WERI-Rb-1 (cell line): ENCODE results near the gene EYS.
"Not testable (repeated sequence)": the region's sequence is repeated elsewhere in the genome, so short reads cannot be mapped to it uniquely, and the experiment has no call there.

Experiments
- DNase-seq: peaks from one replicate; pipeline ENCODE4 v3.0.0-alpha.2; 2020
- H3K27ac ChIP-seq: fragments of 250-450 bp; sonication (Bioruptor Pico); 2 replicates; pipeline ENCODE4 v1.5.1; 2020; ENCODE audit warnings: mild to moderate bottlenecking, moderate library complexity
- H3K27me3 ChIP-seq: fragments of 250-450 bp; sonication (Bioruptor Pico); 2 replicates; pipeline ENCODE4 v1.5.1; 2021; ENCODE audit warnings: mild to moderate bottlenecking, low read depth, moderate library complexity; ENCODE audit not compliant: insufficient read depth, severe bottlenecking
- H3K36me3 ChIP-seq: fragments of 250-450 bp; sonication (Bioruptor Pico); 2 replicates; pipeline ENCODE4 v1.5.1; 2020; ENCODE audit warnings: mild to moderate bottlenecking, moderate library complexity
- H3K4me3 ChIP-seq: 2 replicates; pipeline ENCODE4 v1.5.1; 2011; ENCODE audit warnings: low read depth, mild to moderate bottlenecking, control low read depth, low read length
- H3K9me3 ChIP-seq: fragments of 250-450 bp; sonication (Bioruptor Pico); 2 replicates; pipeline ENCODE4 v1.5.1; 2021; ENCODE audit warnings: mild to moderate bottlenecking, moderate library complexity; ENCODE audit not compliant: severe bottlenecking
- CTCF ChIP-seq: IDR thresholded peaks from 2 replicates; pipeline ENCODE4 v1.5.1; 2011; ENCODE audit warnings: low read depth, mild to moderate bottlenecking, control low read depth, inconsistent platforms, low read length

Gene EYS

GRCh38 chr6:64243618-64244017, 1463.4 kb downstream of the EYS start:
- H3K9me3 ChIP-seq: peaks cover 3% of the 10 kb centered on the region
- no peak for DNase-seq
- no peaks in the 10 kb centered on the region for H3K27me3 ChIP-seq
- H3K4me3 ChIP-seq: no peak overlapping the region
- no peak for TF ChIP-seq CTCF
- no peak overlapping the region for H3K27ac ChIP-seq
- no peaks in the 10 kb centered on the region for H3K36me3 ChIP-seq

- DNase-seq, H3K27ac ChIP-seq, H3K4me3 ChIP-seq, H3K9me3 ChIP-seq, H3K36me3 ChIP-seq, H3K27me3 ChIP-seq: not testable (repeated sequence)
These were observed 1468.1 kb downstream of the EYS start for GRCh38 chr6:64238908-64239307.

GRCh38 chr6:64238071-64238470, 1469.0 kb downstream of the EYS start:
- Histone ChIP-seq H3K27ac (no peak overlapping the region), H3K27me3 (no peaks in the 10 kb centered on the region), H3K36me3 (no peaks in the 10 kb centered on the region), H3K9me3 (peaks cover 3% of the 10 kb centered on the region), H3K4me3 (no peak overlapping the region)
- TF ChIP-seq CTCF: no peak
- no peak for DNase-seq

- no peak for TF ChIP-seq CTCF
- Histone ChIP-seq H3K27me3 (no peaks in the 10 kb centered on the region), H3K4me3 (no peak overlapping the region), H3K27ac (no peak overlapping the region), H3K9me3 (peaks cover under 1% of the 10 kb centered on the region), H3K36me3 (no peaks in the 10 kb centered on the region)
- DNase-seq: no peak
These were observed 1473.3 kb downstream of the EYS start for GRCh38 chr6:64233746-64234145.

GRCh38 chr6:64231928-64232327, 1475.1 kb downstream of the EYS start:
- no peak for DNase-seq
- Histone ChIP-seq H3K4me3 (no peak overlapping the region), H3K27me3 (no peaks in the 10 kb centered on the region), H3K9me3 (no peaks in the 10 kb centered on the region), H3K36me3 (no peaks in the 10 kb centered on the region), H3K27ac (no peak overlapping the region)
- TF ChIP-seq CTCF: no peak

- no peaks in the 10 kb centered on the region for H3K9me3 ChIP-seq
- H3K36me3 ChIP-seq: no peaks in the 10 kb centered on the region
- DNase-seq: peak; percentile 20
- no peaks in the 10 kb centered on the region for H3K27me3 ChIP-seq
- H3K27ac ChIP-seq: peak overlapping the region; percentile 31
- no peak overlapping the region for H3K4me3 ChIP-seq
- TF ChIP-seq CTCF: no peak
These were observed 1476.5 kb downstream of the EYS start for GRCh38 chr6:64230530-64230929.
